Measurements from ENCODE around the gene KIF19. TPM values are rescaled to one million over a fixed set of nuclear protein-coding genes. Genes with fewer than 3 reads are reported as not detected.

KIF19 gene
- total and polyA plus RNA-seq, 10 of the 15 experiments (the other 5 are each of a cell fraction or from before 2014, with no cell fraction given), result 0.06 to 0.07 TPM; not detected in 8

GRCh38 chr17:74329378-74329777 is 3.4 kb downstream of the KIF19 start:
- Histone ChIP-seq H3K36me3 (ENCODE audit: control insufficient read depth in 2 of 2, insufficient read depth in 2 of 2, low read length in 1 of 2) (no peaks in the 10 kb centered on the region), H3K4me3 (no peak overlapping the region), H3K4me2 (ENCODE audit: control insufficient read depth, insufficient read depth) (no peak overlapping the region), H4K20me1 (ENCODE audit: control insufficient read depth, insufficient read depth) (no peaks in the 10 kb centered on the region), H3K9me3 (replicated peaks; ENCODE audit: control insufficient read depth, insufficient read depth, low read length) (no peaks in the 10 kb centered on the region), H3K79me2 (ENCODE audit: control insufficient read depth, insufficient read depth, low read length) (no peaks in the 10 kb centered on the region), H3K27me3 (replicated peaks in 1 of 2; ENCODE audit: control insufficient read depth in 2 of 2, insufficient read depth in 2 of 2, low read length in 1 of 2) (peaks cover 4% of the 10 kb centered on the region in 2 experiments; a peak in 3 of 4 replicates), H3K27ac (ENCODE audit: control insufficient read depth, insufficient read depth) (no peak overlapping the region), H2AFZ (ENCODE audit: control insufficient read depth, low read depth, low read length) (no peak overlapping the region), H3K9ac (ENCODE audit: control insufficient read depth, insufficient read depth, low read length) (no peak overlapping the region), H3K4me1 (ENCODE audit: control insufficient read depth, insufficient read depth, low read length) (no peaks in the 10 kb centered on the region)
- no peak for TF ChIP-seq LARP7 (IDR thresholded peaks at IDR 0.05)
- no peak for TF ChIP-seq NR2C2 (IDR thresholded peaks at IDR 0.05; ENCODE audit: borderline replicate concordance, control insufficient read depth, insufficient read length, low read depth)
- TF ChIP-seq FOXK2 (IDR thresholded peaks at IDR 0.05), result no peak
- no peak for TF ChIP-seq HSF1 (IDR thresholded peaks at IDR 0.05; ENCODE audit: low read depth, low read length)
- TF ChIP-seq BRCA1 (IDR thresholded peaks at IDR 0.05; ENCODE audit: low read depth, low read length), result no peak
- no peak for TF ChIP-seq CREM (IDR thresholded peaks at IDR 0.05; ENCODE audit: low read depth)
- TF ChIP-seq IRF5 (IDR thresholded peaks at IDR 0.05; ENCODE audit: borderline replicate concordance), result no peak
- no peak for TF ChIP-seq RELA (IDR thresholded peaks at IDR 0.05; ENCODE audit: borderline replicate concordance, partially characterized antibody)
- TF ChIP-seq SMAD5 (IDR thresholded peaks at IDR 0.05; ENCODE audit: low read depth), result no peak
- no peak for TF ChIP-seq FOS (IDR thresholded peaks at IDR 0.05; ENCODE audit: borderline replicate concordance, extremely low read depth, insufficient read length)
- TF ChIP-seq CBX3 (IDR thresholded peaks at IDR 0.05; ENCODE audit: borderline replicate concordance, low read depth), result no peak
- TF ChIP-seq RAD21 (IDR thresholded peaks at IDR 0.05; ENCODE audit: insufficient read depth, low read depth, low read length), result no peak
- TF ChIP-seq YY1 (IDR thresholded peaks at IDR 0.05; ENCODE audit: low read depth, low read length), result no peak
- TF ChIP-seq CHD2 (IDR thresholded peaks at IDR 0.05; ENCODE audit: borderline replicate concordance, low read depth, low read length), result no peak
- no peak for TF ChIP-seq MAX (IDR thresholded peaks at IDR 0.05; ENCODE audit: low read depth, low read length)
- TF ChIP-seq RCOR1 (conservative IDR thresholded peaks at IDR 0.05; ENCODE audit: low read depth, low read length), result no peak
- no peak for ATAC-seq
- ChIA-PET SMC1A (ENCODE audit: uncharacterized antibody, unreplicated experiment) (no interaction called here), RAD21 (ENCODE audit: unreplicated experiment) (no interaction called here), POLR2A (no interaction called here), CTCF (no interaction called here)
- in situ Hi-C loops (cut with MboI), result no loop called here
- no peak for DNase-seq (ENCODE audit: low read depth, low spot score)
- 0% methylated on average over 3 of the region's 3 CpGs for WGBS (ENCODE audit: insufficient coverage, insufficient replicate concordance, low lambda C conversion rate, missing lambda C conversion rate)
- BruUV-seq (replicated peaks), result no TSS peak
- intact Hi-C loops (cut with micrococcal nuclease; ENCODE audit: unreplicated experiment), result no loop called here
- FAIRE-seq, result no peak
